ENCODE data around the gene ZNF3.

GRCh38 chr7:100128637-100128963 lies 47.1 kb upstream of the ZNF3 start:
- no peak for TF ChIP-seq CTCF (IDR thresholded peaks at IDR 0.05)
- no peak for TF ChIP-seq POLR2AphosphoS5 (IDR thresholded peaks at IDR 0.05)
- TF ChIP-seq POLR2A (IDR thresholded peaks at IDR 0.05): no peak
- no peak for TF ChIP-seq EP300 (IDR thresholded peaks at IDR 0.05)
